Measurements from ENCODE around the gene HLA-DQA2. TPM values are rescaled to one million over a fixed set of nuclear protein-coding genes. Genes with fewer than 3 reads are reported as not detected.

Gene HLA-DQA2
- total RNA-seq, 1 experiment from 2014 or later: not detected

DNA sequence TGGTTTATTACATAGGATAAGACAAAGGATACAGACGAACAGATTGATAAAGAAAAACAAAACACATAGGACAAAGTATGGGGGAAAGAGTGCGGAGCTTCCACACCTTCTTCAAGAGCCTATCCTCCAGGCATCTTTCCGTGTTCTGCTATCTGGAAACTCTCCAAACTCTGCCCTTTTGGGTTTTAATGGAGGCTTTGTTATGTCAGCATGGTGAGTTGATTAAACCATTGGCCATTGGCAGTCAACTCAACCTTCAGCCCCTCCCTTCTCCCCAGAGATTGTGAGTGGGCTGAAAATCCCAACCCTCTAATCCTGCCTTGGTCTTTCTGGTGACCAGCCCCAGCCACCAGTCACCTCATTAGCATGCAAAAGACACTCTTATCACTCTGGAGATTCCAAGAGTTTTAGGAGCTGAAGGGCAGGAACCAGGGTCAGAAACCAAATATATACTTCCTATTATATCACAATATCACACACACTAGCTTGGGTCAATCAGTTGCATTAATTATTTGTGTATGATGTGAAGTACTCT is 51.8 kb downstream of the HLA-DQA2 start:
- intact Hi-C loops (cut with micrococcal nuclease): no loop called here
- DNase-seq (ENCODE audit: low read depth, low spot score) (no peak), ATAC-seq (no peak)
- Histone ChIP-seq H3K9ac (ENCODE audit: low read length) (no peak overlapping the region), H3K27me3 (ENCODE audit: insufficient read depth, low read length) (peaks cover 5% of the 10 kb centered on the region; the same call in 1 of the 2 replicates), H3K9me3 (ENCODE audit: control insufficient read depth in 1 of 2, insufficient read depth in 1 of 2, low read depth in 1 of 2, low read length in 2 of 2) (no peaks in the 10 kb centered on the region), H3K9me2 (ENCODE audit: insufficient read depth) (no peaks in the 10 kb centered on the region), H3K4me3 (replicated peaks in 1 of 2; ENCODE audit: low read depth in 1 of 2, low read length in 2 of 2) (no peak overlapping the region), H4K20me1 (ENCODE audit: insufficient read depth) (no peaks in the 10 kb centered on the region), H3K27ac (ENCODE audit: low read depth, low read length) (no peak overlapping the region), H3K4me2 (ENCODE audit: low read length) (no peak overlapping the region), H2AFZ (ENCODE audit: low read depth, low read length, poor library complexity, severe bottlenecking) (no peak overlapping the region), H3K4me1 (ENCODE audit: control insufficient read depth in 1 of 2, insufficient read depth in 2 of 2, low read length in 2 of 2) (peaks cover 0 to 13% of the 10 kb centered on the region in 2 experiments; a peak in 2 of 4 replicates), H3K79me2 (ENCODE audit: insufficient read depth, low read length) (no peaks in the 10 kb centered on the region), H3K36me3 (ENCODE audit: control insufficient read depth in 1 of 2, insufficient read depth in 2 of 2, low read length in 2 of 2) (no peaks in the 10 kb centered on the region)
- RAD21 ChIA-PET (ENCODE audit: low non-redundant PET in 1 of 2, low total read pairs in 2 of 2, uncharacterized antibody in 2 of 2, unreplicated experiment in 2 of 2): no interaction called here
- POLR2A ChIA-PET: no interaction called here
- CTCF ChIA-PET: interaction anchor here (1.7 kb wide), 1 partner anchor 75 kb away, joined by 6 read pairs; no protein-coding TSS in a partner anchor
- no TSS peak for BruUV-seq (replicated peaks)
- TF ChIP-seq EZH2 (IDR thresholded peaks at IDR 0.05): no peak

DNA sequence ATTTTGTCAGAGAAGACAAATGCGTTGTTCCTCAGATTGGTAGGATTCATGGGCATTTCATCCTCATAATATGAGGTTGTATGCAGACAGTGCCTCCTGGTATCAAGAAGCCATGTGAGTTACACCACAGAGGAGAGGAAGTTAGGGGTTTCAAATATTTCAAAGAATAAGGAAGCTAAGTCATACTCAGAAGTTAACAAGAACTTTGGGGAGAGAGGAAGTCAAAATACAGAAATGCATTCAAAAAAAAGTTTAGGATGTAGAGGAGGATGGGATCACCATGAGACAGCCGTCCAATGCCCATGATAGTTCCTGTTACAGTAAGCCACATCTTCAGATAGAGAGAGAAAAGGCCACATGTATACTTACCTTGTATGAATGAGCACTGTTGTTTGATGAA is 53.3 kb downstream of the HLA-DQA2 start:
- ChIA-PET CTCF (interaction anchor here (1.1 to 2.1 kb wide), 3 partner anchors 9 to 94 kb away, joined by 3 to 7 read pairs (median 6); no protein-coding TSS in a partner anchor), POLR2A (no interaction called here), RAD21 (ENCODE audit: low non-redundant PET in 1 of 2, low total read pairs in 2 of 2, uncharacterized antibody in 2 of 2, unreplicated experiment in 2 of 2) (no interaction called here)
- Histone ChIP-seq H3K4me3 (replicated peaks in 1 of 2; ENCODE audit: low read depth in 1 of 2, low read length in 2 of 2) (no peak overlapping the region), H3K27ac (ENCODE audit: low read depth, low read length) (no peak overlapping the region), H2AFZ (ENCODE audit: low read depth, low read length, poor library complexity, severe bottlenecking) (no peak overlapping the region), H3K36me3 (ENCODE audit: control insufficient read depth in 1 of 2, insufficient read depth in 2 of 2, low read length in 2 of 2) (no peaks in the 10 kb centered on the region), H3K4me2 (ENCODE audit: low read length) (no peak overlapping the region), H3K9me2 (ENCODE audit: insufficient read depth) (no peaks in the 10 kb centered on the region), H3K27me3 (ENCODE audit: insufficient read depth, low read length) (peaks cover 14% of the 10 kb centered on the region; the same call in 1 of the 2 replicates), H3K79me2 (ENCODE audit: insufficient read depth, low read length) (no peaks in the 10 kb centered on the region), H4K20me1 (ENCODE audit: insufficient read depth) (no peaks in the 10 kb centered on the region), H3K9ac (ENCODE audit: low read length) (no peak overlapping the region), H3K9me3 (ENCODE audit: control insufficient read depth in 1 of 2, insufficient read depth in 1 of 2, low read depth in 1 of 2, low read length in 2 of 2) (no peaks in the 10 kb centered on the region), H3K4me1 (ENCODE audit: control insufficient read depth in 1 of 2, insufficient read depth in 2 of 2, low read length in 2 of 2) (peaks cover 0 to 13% of the 10 kb centered on the region in 2 experiments; a peak in 2 of 4 replicates)
- DNase-seq (ENCODE audit: low read depth, low spot score): no peak
- intact Hi-C loops (cut with micrococcal nuclease): no loop called here
- ATAC-seq: no peak
- TF ChIP-seq POLR2AphosphoS5 (IDR thresholded peaks at IDR 0.05; ENCODE audit: low read depth, low read length): no peak
- no TSS peak for BruUV-seq (replicated peaks)

Small RNA genes within 50 kb of the gene (microRNA-seq; reads per million reads assigned to microRNA genes)
- not detected for gene MIR3135B (ENCODE audit: borderline number of aligned reads)

Other genes starting within 250 kb of the HLA-DQA2 start
- not detected for gene HLA-DRB5, start 211.1 kb upstream of the HLA-DQA2 start, total RNA-seq (2021; ENCODE audit: unreplicated experiment)
- gene HLA-DRB1, start 151.5 kb upstream of the HLA-DQA2 start, total RNA-seq (2021; ENCODE audit: unreplicated experiment): 2.7 TPM
- gene HLA-DQA1, start 104.0 kb upstream of the HLA-DQA2 start, total RNA-seq (2021; ENCODE audit: unreplicated experiment): 0.86 TPM
- 2.1 TPM for gene HLA-DQB1, start 74.7 kb upstream of the HLA-DQA2 start, total RNA-seq (2021; ENCODE audit: unreplicated experiment)
- gene HLA-DQB2, start 22.1 kb downstream of the HLA-DQA2 start, total RNA-seq (2021; ENCODE audit: unreplicated experiment): 1.8 TPM
- 0.64 TPM for gene HLA-DOB, start 75.6 kb downstream of the HLA-DQA2 start, total RNA-seq (2021; ENCODE audit: unreplicated experiment)
- gene TAP2, start 97.3 kb downstream of the HLA-DQA2 start, total RNA-seq (2021; ENCODE audit: unreplicated experiment): 59.9 TPM
- 0.96 TPM for gene PSMB8, start 102.7 kb downstream of the HLA-DQA2 start, total RNA-seq (2021; ENCODE audit: unreplicated experiment)
- gene TAP1, start 112.3 kb downstream of the HLA-DQA2 start, total RNA-seq (2021; ENCODE audit: unreplicated experiment): 32.2 TPM
- gene PSMB9, start 112.8 kb downstream of the HLA-DQA2 start, total RNA-seq (2021; ENCODE audit: unreplicated experiment): 8.1 TPM
- gene HLA-DMB, start 199.6 kb downstream of the HLA-DQA2 start, total RNA-seq (2021; ENCODE audit: unreplicated experiment): 3.3 TPM
- gene HLA-DMA, start 211.7 kb downstream of the HLA-DQA2 start, total RNA-seq (2021; ENCODE audit: unreplicated experiment): 12.1 TPM
- gene BRD2, start 227.2 kb downstream of the HLA-DQA2 start, total RNA-seq (2021; ENCODE audit: unreplicated experiment): 260 TPM

Data from HCT116 (cell line).